Stimulated activated CD4-positive, alpha-beta T cell treated with anti-CD3 and anti-CD28 coated beads, Interleukin-12 subunit alpha, Interleukin-12 subunit beta, amount 100 ng/mL, for 4 hours (primary cell): ENCODE results near the gene CAPNS1.

ENCODE experiments used
- DNase-seq: peaks from one replicate; pipeline ENCODE4 v3.0.0-alpha.2; 2020

CAPNS1 gene

DNA sequence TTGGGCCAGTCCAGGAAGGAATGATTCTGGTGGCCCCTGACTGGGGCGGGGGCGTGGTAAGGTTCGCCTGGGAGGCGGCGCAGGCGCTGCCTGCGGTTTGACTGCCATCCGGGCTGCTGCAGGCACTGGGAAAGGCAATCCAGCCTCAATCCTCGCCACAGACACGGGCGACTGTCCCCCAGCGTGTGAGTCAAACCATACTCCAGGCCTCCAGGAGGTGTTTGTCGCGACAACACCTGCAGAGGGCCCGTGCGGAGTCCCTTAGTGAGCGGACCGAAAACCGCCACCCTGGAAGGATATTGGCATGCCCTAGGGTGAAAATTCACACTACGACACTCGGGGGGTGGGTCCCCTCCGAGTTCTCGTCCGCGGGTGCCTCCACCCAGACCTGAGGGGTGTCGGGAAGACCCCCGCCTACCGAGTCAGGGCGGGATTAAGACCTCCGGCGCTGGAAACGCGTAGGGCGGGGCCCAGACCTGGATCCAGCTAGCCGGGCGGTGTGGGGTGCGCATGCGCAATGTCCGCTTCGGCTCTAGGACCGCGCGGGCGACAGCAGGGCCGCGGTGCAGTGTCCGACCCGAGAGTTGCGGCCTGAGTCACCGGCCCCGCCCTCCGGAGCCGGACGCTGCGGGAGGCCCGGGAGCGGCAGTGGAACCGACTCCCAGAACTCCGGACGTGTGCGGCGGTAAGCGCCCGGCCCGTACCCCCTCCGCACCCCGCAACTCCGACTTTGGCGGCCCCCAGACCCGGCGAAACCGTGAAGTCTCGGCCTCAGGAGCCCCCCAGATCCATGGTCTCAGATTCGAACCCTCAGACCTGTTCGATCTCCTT, at the start of gene CAPNS1:
Gene CAPNS1, plus strand, starts transcription at position 594 of the 831 bp plus-strand sequence. CDS start 946 bp downstream, outside the sequence.
- peak; percentile 91 for DNase-seq

DNA sequence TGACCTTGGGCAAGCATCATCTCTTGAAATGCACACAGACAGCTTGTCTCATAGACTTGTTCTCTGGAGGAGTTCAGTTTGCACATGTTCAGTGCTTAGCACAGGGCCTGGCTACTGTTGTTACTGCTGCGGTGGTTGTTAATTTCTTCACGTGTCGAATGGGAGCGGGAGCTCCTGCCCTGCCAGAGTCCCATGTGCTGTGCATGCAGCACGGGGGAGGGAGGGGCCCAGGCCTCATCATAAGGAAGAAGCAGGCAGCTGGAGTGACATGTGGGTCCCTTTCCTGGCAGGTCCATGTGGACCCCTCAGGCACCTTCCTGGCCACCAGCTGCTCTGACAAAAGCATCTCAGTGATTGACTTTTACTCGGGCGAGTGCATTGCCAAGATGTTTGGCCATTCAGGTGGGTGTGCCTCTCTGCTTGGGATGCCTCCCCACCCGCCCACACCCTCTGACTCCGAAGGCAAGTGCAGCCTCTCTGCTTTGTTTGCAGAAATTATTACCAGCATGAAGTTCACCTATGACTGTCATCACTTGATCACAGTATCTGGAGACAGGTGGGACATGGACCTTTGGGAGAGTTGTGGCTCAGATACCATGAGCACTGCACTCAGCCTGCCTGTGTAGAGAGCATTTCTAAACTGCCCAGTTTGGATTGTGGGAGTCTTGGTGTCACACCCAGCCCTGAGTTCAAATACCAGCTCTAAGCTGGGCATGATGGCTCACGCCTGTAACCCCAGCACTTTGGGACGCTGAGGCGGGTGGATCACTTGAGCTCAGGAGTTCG, 48.8 kb upstream of the CAPNS1 start:
- no peak for DNase-seq

- DNase-seq, result no peak
Measured at GRCh38 chr19:36092566-36092965, 47.3 kb upstream of the CAPNS1 start.

GRCh38 chr19:36093146-36093662, 46.7 kb upstream of the CAPNS1 start:
- no peak for DNase-seq

DNA sequence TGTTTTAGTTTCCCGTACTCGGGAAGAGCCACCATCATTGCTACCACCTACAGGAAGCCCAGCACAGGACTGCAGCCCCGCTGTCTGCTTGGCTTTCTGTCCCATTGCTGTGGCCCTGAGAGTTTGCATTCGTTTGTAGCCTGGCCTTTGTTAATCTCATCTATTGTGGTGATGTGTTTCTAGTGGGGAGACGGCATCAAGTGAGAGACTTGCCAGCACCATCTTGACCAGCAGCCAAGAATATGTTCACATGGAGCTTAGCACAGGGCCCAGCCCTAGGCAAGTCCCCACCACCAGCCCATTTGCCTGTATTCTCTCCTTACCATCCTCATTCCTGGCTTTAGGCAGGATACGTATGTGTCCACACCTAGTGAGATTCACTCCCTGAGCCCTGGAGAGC, 46.2 kb upstream of the CAPNS1 start:
- no peak for DNase-seq

GRCh38 chr19:36097036-36097435, 42.8 kb upstream of the CAPNS1 start:
- no peak for DNase-seq

DNA sequence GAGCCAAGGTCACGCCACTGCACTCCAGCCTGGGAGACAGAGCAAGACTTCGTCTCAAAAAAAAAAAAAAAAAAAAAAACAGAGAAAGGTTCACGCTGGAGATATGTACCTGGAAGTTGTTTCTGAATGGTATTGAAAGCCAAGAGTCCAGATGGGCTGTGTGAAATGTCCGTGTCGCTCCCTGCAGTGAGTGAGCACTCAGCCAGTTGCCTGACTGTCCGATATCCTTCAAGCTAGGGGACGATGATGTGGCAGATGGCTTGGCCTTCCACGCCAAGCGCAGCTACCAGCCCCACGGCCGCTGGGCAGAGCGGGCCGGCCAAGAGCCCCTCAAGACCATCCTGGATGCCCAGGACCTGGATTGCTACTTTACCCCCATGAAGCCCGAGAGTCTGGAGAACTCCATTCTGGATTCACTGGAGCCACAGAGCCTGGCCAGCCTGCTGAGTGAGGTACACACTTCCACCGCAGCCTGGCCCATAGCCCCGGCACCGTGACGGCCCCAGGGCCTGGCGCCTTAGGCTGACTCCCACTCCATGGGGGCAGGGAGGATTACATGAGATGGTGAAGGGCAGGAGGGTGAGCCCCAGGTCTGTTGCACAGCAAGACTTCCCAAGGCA, 40.6 kb upstream of the CAPNS1 start:
- DNase-seq, result no peak

GRCh38 chr19:36100476-36100875, 39.4 kb upstream of the CAPNS1 start:
- no peak for DNase-seq

GRCh38 chr19:36101550-36102327, 38.1 kb upstream of the CAPNS1 start:
- no peak for DNase-seq

DNA sequence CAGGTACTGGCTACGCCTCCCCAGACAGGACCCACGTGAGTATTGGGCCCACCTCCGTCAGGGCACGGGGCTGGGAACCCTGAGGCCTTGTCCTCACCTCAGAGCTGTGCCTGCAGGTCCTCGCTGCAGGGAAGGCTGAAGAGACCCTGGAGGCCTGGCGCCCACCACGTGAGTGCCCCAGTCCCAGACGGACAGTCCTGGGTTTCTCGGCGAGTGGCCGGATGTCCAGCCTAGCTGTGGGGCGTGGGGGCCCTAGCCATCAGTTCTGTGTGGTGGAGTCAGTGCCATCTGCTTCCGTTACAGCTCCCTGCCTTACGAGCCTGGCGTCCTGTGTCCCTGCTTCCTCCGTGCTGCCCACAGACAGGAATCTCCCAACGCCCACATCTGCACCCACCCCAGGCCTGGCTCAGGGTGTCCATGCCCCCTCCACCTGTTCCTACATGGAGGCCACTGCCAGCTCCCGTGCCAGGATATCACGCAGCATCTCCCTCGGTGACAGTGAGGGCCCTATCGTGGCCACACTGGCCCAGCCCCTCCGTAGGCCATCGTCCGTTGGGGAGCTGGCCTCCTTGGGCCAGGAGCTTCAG, 36.7 kb upstream of the CAPNS1 start:
- no peak for DNase-seq

DNA sequence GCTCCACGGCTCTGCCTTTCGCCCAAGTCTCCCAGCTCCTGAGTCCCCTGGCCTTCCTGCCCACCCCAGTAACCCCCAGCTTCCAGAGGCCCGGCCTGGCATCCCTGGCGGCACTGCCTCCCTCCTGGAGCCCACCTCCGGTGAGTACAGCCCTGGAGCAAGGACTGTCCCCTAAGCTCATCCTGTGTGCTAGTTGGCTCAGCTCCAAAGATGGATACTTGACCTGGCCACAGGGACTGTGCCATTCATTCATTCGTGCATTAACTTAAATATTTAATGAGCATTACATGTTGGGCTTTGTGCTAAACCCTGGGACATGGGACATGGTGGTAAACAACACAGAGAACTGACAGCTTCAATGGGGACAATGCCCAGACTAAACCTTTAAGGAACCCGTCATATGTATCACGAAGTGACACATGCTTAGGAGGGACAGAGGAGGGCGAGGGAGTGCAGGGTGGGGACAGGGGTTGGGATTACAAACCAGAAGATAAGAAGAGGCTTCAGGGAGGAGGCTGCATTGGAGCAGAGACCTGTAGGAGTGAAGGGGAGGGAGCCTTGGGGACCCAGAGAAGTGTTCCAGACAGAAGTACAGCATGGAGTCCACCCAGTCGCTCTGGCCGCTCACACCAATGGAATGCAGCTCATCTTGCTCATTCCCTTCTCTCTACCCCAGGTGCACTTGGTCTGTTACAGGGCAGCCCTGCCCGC, 35.9 kb upstream of the CAPNS1 start:
- DNase-seq, result no peak

DNA sequence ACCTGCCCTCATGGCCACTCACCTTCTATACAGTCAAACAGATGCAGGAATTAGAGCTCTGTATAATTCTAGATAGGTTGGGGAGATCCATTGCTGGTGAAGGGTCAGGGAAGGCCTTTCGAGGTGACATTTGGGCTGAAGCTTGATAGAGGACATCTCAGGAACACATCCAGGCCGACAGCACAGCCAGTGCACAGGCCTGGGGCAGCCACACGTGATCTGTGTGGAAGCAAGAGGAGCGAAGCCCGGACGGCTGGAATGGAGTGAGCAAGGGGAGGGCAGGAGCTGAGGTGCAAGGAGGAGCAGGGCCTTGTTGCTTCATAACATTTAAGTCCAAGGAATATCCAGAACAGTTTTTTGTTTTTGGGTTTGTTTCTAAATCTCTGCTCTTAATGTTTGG, 33.4 kb upstream of the CAPNS1 start:
- no peak for DNase-seq

DNA sequence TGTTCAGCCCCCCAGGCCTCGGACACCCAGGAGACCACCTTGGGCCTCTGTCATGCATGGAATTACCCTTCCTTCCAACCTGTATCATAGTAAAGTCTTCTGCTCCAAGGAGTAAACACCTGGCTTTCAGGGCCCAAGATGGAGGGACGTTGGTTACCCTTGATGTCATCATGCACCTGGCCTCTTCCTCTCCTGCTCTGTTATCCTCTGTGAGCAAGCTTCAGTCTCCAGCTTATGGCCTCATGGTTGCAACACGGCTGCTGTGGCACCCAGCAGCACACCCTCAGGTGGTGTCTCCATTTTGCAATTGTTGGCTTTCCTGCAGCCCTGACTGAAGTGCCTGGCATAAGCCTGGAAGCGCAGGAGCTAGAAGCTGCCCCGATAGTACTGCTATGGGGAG, 32.9 kb upstream of the CAPNS1 start:
- no peak for DNase-seq

DNA sequence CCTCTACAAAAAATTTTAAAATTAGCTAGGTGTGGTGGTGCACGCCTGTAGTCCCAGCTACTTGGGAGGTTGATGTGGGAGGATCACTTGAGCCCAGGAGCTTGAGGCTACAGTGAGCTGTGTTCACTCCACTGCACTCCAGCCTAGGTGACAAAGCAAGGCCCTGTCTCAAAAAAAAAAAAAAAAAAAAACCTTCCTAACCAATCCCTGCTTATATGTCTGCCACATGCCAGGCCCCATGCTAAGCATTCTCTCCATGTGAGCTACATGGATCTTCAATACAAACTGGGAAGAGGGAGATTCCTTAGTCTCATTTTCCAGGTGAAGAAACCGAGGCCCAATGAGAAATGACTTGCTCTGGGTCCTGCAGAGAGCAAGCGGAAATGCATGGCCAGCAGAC, 31.2 kb upstream of the CAPNS1 start:
- DNase-seq, result no peak

DNA sequence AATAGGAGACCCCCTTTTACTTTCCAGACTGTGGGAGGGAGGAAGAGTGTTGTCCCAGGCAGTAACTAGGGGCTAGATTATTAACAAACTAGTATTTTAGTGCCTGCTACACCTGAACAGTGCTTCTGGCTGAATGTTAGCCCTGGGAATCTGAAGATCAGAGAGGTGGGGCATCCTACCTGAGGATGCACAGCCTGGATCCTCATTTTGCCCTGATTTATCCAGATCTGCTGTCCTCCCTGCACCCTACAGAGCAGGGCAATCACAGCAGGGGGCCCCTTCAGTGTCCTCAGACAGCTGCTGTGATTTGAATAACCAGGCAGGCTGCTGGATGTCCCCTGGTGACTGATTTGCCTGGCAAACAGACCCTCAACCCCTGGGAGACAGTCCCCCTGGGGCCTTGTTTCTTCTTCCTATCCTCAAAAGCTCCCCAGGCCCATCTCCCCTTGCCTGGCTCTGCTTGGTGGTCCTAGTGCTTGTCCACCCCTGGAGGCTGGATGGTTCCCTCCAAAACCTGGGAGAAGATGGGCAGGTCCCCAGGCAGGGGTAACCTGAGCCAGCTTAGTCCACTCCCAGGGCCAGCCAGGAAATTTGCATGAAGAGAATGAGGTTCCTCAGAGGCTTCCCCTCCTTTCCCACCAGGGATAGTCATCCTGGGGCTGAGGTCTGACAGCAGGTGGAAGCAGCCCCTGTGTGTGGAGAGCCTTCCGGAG, 29.2 kb upstream of the CAPNS1 start, which contains the start of gene OVOL3:
Gene OVOL3, plus strand, starts transcription at position 657 of the 713 bp plus-strand sequence. CDS start 60 bp downstream, outside the sequence.
- no peak for DNase-seq

DNA sequence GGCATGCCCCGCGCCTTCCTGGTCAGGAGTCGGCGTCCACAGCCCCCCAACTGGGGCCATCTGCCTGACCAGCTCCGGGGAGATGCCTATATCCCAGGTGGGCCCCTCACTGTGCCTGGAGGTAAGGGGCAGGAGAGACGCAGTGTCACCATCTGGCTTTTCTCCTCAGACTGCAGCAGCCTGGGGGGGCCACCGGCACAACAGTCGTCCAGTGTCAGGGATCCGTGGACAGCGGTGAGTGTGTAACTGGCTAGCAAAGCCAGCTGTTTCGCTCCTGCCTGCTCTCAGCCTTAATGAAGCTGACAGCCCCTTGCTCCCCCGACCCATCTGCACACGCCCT, 28.7 kb upstream of the CAPNS1 start:
- no peak for DNase-seq

DNA sequence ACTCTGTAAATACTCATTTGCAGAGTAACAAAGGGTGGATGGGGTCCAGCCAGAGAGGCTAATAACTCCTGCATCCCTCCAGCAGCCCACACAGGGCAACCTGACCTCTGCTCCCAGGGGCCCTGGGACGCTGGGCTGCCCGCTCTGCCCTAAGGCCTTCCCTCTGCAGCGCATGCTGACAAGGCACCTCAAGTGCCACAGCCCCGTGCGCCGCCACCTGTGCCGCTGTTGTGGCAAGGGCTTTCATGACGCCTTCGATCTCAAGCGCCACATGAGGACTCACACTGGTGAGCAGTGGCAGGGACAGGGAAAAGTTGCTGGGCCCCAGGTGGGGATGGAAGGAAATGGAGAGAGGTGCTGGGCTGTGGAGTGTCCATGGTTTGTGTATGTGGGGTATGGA, 27.2 kb upstream of the CAPNS1 start:
- no peak for DNase-seq

- no peak for DNase-seq
Measured at GRCh38 chr19:36113425-36113824, 26.4 kb upstream of the CAPNS1 start.

DNA sequence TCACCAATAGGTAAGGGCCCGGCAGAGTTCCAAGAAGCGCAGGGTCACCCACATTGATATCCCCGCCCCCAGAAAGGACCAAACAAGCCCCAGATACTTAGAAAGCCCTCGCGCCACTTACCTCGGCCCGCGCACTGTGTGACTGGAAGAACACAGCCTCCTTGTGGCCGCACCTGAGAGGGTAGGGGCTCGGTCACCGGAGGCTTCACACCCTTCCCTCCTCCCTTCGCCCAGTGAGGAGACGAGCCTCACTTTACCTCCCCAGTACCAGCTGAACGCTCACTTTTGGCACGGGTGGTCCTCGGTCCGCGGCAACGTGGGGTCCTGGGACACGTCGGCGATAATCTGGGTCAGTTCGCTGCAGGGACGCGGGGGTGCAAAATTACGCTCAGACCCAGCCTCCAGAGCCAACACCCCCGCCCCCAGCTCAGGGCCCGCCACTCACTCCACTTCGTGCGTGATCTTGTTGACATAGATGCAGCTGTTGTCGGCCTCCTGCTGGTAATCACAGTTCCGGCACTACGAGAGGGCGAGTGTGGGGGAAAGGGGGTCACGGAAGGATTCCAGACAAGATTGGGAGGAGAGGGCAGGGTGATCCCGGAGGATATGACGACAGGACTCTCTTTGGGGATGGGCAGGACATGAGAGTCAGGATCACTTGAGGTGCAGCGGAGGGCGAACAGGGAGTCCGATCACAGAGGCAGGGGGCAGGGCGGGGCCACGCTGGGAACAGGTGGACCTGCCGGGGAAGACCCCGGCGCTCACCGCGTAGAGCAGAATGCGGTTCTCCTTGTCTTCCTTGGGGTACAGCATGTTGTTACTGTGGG, 25.8 kb upstream of the CAPNS1 start:
- DNase-seq, result peak; percentile 22
